HEK293 (cell line): ENCODE results near the gene PCDHB8.
A peak's percentile ranks its signal among the peaks of the same experiment; 100 is the strongest.
"Not testable (repeated sequence)": the region's sequence is repeated elsewhere in the genome, so short reads cannot be mapped to it uniquely, and the experiment has no call there.

Experiments
- CTCF ChIA-PET: fragments of 350-600 bp; formaldehyde crosslinking; extraction: SDS; loops from one replicate; lab custom pipeline; 2021; ENCODE audit warnings: antibody characterized with exemption; lab: Yijun Ruan, JAX
- POLR2A ChIA-PET: fragments of 300-600 bp; formaldehyde crosslinking; extraction: SDS; loops from one replicate; lab custom pipeline; 2020; ENCODE audit warnings: antibody characterized with exemption, inconsistent platforms; lab: Yijun Ruan, JAX
- H3K27ac ChIP-seq: fragments of 200-500 bp; sonication (Bioruptor generic); 2 replicates; pipeline ENCODE4 v1.5.1; 2014; ENCODE audit warnings: low read depth, low read length, control low read depth, inconsistent platforms; ENCODE audit errors: extremely low read depth
- H3K36me3 ChIP-seq, 2 experiments: fragments of 200-500 bp in 1 of 2; sonication (Bioruptor generic) in 1 of 2; 1 replicate in 1 of 2; 2 replicates in 1 of 2; pipeline ENCODE4 v1.5.1; 2014 to 2017; ENCODE audit warnings: inconsistent platforms in 2 of 2, low read length in 2 of 2; ENCODE audit not compliant: control insufficient read depth in 2 of 2, insufficient read depth in 1 of 2
- H3K4me1 ChIP-seq: fragments of 200-500 bp; sonication (Bioruptor generic); 2 replicates; pipeline ENCODE4 v1.5.1; 2014; ENCODE audit warnings: mild to moderate bottlenecking, low read length, inconsistent platforms; ENCODE audit not compliant: control insufficient read depth, insufficient read depth
- H3K4me3 ChIP-seq: 2 replicates; pipeline ENCODE4 v1.5.1; 2011; ENCODE audit warnings: low read depth, mild to moderate bottlenecking, control low read depth, low read length, moderate library complexity
- H3K9me3 ChIP-seq: fragments of 200-500 bp; sonication (Bioruptor generic); 2 replicates; pipeline ENCODE4 v1.5.1; 2014; ENCODE audit warnings: low read depth, low read length, inconsistent platforms; ENCODE audit not compliant: control insufficient read depth, insufficient read depth
- FEZF1 ChIP-seq: fragments of 450-650 bp; formaldehyde crosslinking; IDR thresholded peaks from 2 replicates; pipeline ENCODE4 v1.5.1; 2016; ENCODE audit warnings: missing biosample characterization, missing genetic modification characterization
- HOXC10 ChIP-seq: sonication (generic); formaldehyde crosslinking; IDR thresholded peaks from 2 replicates; pipeline ENCODE4 v1.8.1; 2023; ENCODE audit warnings: mild to moderate bottlenecking, missing genetic modification reagents
- PRDM1 ChIP-seq: fragments of 450-650 bp; formaldehyde crosslinking; IDR thresholded peaks from 2 replicates; pipeline ENCODE4; 2016; ENCODE audit warnings: missing biosample characterization, missing genetic modification characterization
- SP3 ChIP-seq: fragments of 450-650 bp; formaldehyde crosslinking; IDR thresholded peaks from 2 replicates; pipeline ENCODE4 v1.5.1; 2016; ENCODE audit warnings: missing biosample characterization, missing genetic modification characterization
- TCF7L2 ChIP-seq: IDR thresholded peaks from 2 replicates; pipeline ENCODE4 v1.6.1; 2011; ENCODE audit warnings: low read depth, mild to moderate bottlenecking, inconsistent platforms, low read length, moderate library complexity, borderline replicate concordance
- ZBTB17 ChIP-seq: fragments of 450-650 bp; formaldehyde crosslinking; IDR thresholded peaks from 2 replicates; pipeline ENCODE4 v1.5.1; 2016; ENCODE audit warnings: missing biosample characterization, missing genetic modification characterization
- ZBTB21 ChIP-seq: fragments of 450-650 bp; formaldehyde crosslinking; IDR thresholded peaks from 2 replicates; pipeline ENCODE4 v1.5.1; 2017; ENCODE audit warnings: missing biosample characterization, missing genetic modification characterization
- ZNF10 ChIP-seq: fragments of 450-650 bp; formaldehyde crosslinking; IDR thresholded peaks from 2 replicates; pipeline ENCODE4 v1.5.1; 2017; ENCODE audit warnings: missing biosample characterization, missing genetic modification characterization
- ZNF146 ChIP-seq: fragments of 450-650 bp; formaldehyde crosslinking; IDR thresholded peaks from 2 replicates; pipeline ENCODE4 v1.5.1; 2016; ENCODE audit warnings: missing biosample characterization, missing genetic modification characterization
- ZNF23 ChIP-seq: fragments of 450-650 bp; formaldehyde crosslinking; IDR thresholded peaks from 2 replicates; pipeline ENCODE4 v1.5.1; 2016; ENCODE audit warnings: missing biosample characterization, missing genetic modification characterization, borderline replicate concordance
- ZNF433 ChIP-seq: fragments of 450-650 bp; formaldehyde crosslinking; IDR thresholded peaks from 2 replicates; pipeline ENCODE4 v1.5.1; 2016; ENCODE audit warnings: missing biosample characterization, missing genetic modification characterization, low read depth
- ZNF473 ChIP-seq: fragments of 450-650 bp; formaldehyde crosslinking; IDR thresholded peaks from 2 replicates; pipeline ENCODE4 v1.5.1; 2017; ENCODE audit warnings: missing biosample characterization, missing genetic modification characterization
- ZNF501 ChIP-seq: fragments of 450-650 bp; formaldehyde crosslinking; IDR thresholded peaks from 2 replicates; pipeline ENCODE4 v1.5.1; 2016; ENCODE audit warnings: missing biosample characterization, missing genetic modification characterization
- ZNF513 ChIP-seq: fragments of 450-650 bp; IDR thresholded peaks from 2 replicates; pipeline ENCODE4 v1.5.1; 2018; ENCODE audit warnings: missing biosample characterization, missing genetic modification characterization
- ZNF596 ChIP-seq: fragments of 450-650 bp; IDR thresholded peaks from 2 replicates; pipeline ENCODE4 v1.5.0; 2018; ENCODE audit warnings: missing biosample characterization, mild to moderate bottlenecking, missing genetic modification characterization, moderate library complexity
- ZNF654 ChIP-seq: fragments of 450-650 bp; formaldehyde crosslinking; IDR thresholded peaks from 2 replicates; pipeline ENCODE4 v1.5.1; 2016; ENCODE audit warnings: low read depth, missing biosample characterization, missing genetic modification characterization
- ZNF76 ChIP-seq: fragments of 450-650 bp; formaldehyde crosslinking; IDR thresholded peaks from 2 replicates; pipeline ENCODE4; 2016; ENCODE audit warnings: low read depth, missing biosample characterization, missing genetic modification characterization, borderline replicate concordance

PCDHB8 gene

GRCh38 chr5:141155540-141156374 lies 21.8 kb upstream of the PCDHB8 start (continued):
- no peak for TF ChIP-seq FEZF1 (tag by site-specific recombination)

GRCh38 chr5:141157356-141157755 lies 20.2 kb upstream of the PCDHB8 start:
- H3K36me3 ChIP-seq, H3K27ac ChIP-seq, H3K4me3 ChIP-seq, H3K4me1 ChIP-seq, H3K9me3 ChIP-seq, CTCF ChIA-PET, POLR2A ChIA-PET: not testable (repeated sequence)

GRCh38 chr5:141157901-141158300 lies 19.7 kb upstream of the PCDHB8 start:
- H3K36me3 ChIP-seq, H3K4me1 ChIP-seq, H3K9me3 ChIP-seq, CTCF ChIA-PET, POLR2A ChIA-PET, H3K27ac ChIP-seq, H3K4me3 ChIP-seq: not testable (repeated sequence)

- H3K27ac ChIP-seq: no peak within 1 kb of the TSS
- H3K9me3 ChIP-seq: no peaks in the 10 kb centered on the region
- H3K36me3 ChIP-seq: no peaks in the 10 kb centered on the region
- H3K4me1 ChIP-seq: no peaks in the 10 kb centered on the region
- POLR2A ChIA-PET: no interaction called here
- TF ChIP-seq ZBTB17 (peak; percentile 18; the same call in 1 of the 2 replicates), ZNF433 (tag by site-specific recombination) (no peak), PRDM1 (tag by site-specific recombination) (peak; percentile 69), ZNF654 (tag by site-specific recombination) (peak; percentile 60)
- no peak within 1 kb of the TSS for H3K4me3 ChIP-seq
- CTCF ChIA-PET: interaction anchor here (0.6 to 3.0 kb wide), 14 partner anchors 9 to 1809 kb away, joined by 3 to 20 read pairs (median 3); partner anchors contain the start of genes PCDHB11, PCDHB15, PCDHB16 and PCDHB6
These were observed 5.0 kb upstream of the PCDHB8 start, which contains the start of gene PCDHB7 for GRCh38 chr5:141172381-141173204. Gene PCDHB7 (plus strand): TSS chr5:141172644. CDS start chr5:141172836, 192 bp downstream.

GRCh38 chr5:141174291-141175104 lies 3.1 kb upstream of the PCDHB8 start:
- H3K9me3 ChIP-seq, POLR2A ChIA-PET, H3K4me1 ChIP-seq, H3K27ac ChIP-seq, H3K4me3 ChIP-seq, H3K36me3 ChIP-seq: not testable (repeated sequence)
- CTCF ChIA-PET: interaction anchor here (0.6 kb wide), 1 partner anchor 144 kb away, joined by 3 read pairs; no protein-coding TSS in a partner anchor

- ChIA-PET POLR2A (no interaction called here), CTCF (no interaction called here)
- no peak overlapping the region for H3K27ac ChIP-seq
- no peaks in the 10 kb centered on the region for H3K9me3 ChIP-seq
- H3K4me3 ChIP-seq: no peak overlapping the region
- H3K4me1 ChIP-seq: no peaks in the 10 kb centered on the region
- no peaks in the 10 kb centered on the region for H3K36me3 ChIP-seq
- TF ChIP-seq ZNF23 (tag by site-specific recombination): no peak
- TF ChIP-seq ZNF433 (tag by site-specific recombination): no peak
- no peak for TF ChIP-seq HOXC10
- no peak for TF ChIP-seq ZBTB21 (tag by site-specific recombination)
- no peak for TF ChIP-seq ZNF473 (tag by site-specific recombination)
- no peak for TF ChIP-seq TCF7L2
- no peak for TF ChIP-seq ZNF596
- no peak for TF ChIP-seq ZNF10 (tag by site-specific recombination)
- TF ChIP-seq ZNF146 (tag by site-specific recombination): no peak
- TF ChIP-seq ZNF501 (tag by site-specific recombination): no peak
- no peak for TF ChIP-seq ZNF76 (tag by site-specific recombination)
- TF ChIP-seq ZNF513 (tag by site-specific recombination): no peak
- TF ChIP-seq SP3 (tag by site-specific recombination): no peak
These were observed 1.7 kb upstream of the PCDHB8 start for GRCh38 chr5:141175933-141176332.
